ENCODE results near the gene R3HDM2. TPM values are rescaled to one million over a fixed set of nuclear protein-coding genes. Genes with fewer than 3 reads are reported as not detected.

The R3HDM2 gene
- total RNA-seq, 1 donor from 2014 or later, result 3.9 TPM

DNA sequence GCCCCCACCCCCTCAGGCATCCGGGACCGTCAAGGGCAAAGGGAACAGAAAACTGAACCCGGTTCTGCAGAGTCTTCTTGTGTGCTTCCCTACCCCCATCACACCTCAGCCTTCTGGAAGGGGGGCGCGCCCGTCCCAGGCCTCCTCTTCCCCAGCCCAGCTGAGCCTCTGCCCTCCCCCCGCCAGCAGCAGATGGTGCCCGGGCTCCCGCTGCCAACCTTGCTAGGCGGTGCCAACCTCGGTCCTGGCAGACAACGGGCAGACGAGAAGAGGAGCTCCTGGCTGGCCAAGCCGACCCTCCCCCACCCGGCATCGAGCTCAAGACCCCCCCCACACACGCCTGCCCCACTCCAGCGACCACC is 188.5 kb downstream of the R3HDM2 start:
- no peak for DNase-seq (ENCODE audit: low spot score)

DNA sequence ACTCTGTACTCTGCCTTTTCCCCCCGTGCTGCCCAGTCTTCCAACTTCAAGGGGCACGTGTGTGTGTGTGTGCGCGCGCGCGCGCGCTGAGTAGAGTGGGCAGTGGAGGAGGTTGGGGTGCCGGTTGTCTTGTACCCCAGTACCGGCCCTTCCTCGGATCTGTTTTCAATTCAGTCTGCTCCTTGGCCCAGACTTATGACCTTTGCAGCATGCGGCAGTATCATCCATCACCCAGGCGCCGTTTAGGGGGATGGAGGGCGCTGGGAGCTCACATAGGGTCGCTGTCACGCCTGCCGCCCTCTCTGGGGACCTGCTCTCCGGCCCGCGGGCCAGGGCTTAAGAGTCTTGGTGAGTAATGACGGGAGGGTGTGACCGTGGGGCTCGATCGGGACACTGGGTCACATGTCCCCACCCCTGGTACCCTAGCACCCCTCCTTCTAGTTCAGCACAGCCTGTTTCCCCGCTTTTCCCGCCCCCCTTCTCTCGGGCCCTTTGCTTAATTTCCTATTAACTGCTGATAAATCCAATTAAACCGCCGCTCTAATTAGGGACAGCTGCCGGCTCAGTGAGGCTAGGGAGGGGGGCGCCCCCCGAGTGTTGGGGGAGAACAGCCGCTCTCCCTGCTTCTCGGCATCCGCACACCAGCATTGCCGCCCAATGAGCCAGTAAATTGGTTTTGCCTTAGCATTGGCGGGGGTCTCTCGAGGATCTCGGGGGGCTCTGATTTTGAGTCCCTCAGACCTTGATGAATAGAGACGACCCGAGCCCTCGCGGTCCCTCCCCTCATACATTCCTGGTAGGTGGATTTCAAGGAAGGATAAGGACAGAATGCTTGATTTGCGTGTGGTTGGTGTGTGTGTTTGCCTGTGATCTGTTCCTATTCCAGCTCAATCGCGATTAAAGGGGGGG is 189.2 kb downstream of the R3HDM2 start:
- DNase-seq (ENCODE audit: low spot score), result no peak

DNA sequence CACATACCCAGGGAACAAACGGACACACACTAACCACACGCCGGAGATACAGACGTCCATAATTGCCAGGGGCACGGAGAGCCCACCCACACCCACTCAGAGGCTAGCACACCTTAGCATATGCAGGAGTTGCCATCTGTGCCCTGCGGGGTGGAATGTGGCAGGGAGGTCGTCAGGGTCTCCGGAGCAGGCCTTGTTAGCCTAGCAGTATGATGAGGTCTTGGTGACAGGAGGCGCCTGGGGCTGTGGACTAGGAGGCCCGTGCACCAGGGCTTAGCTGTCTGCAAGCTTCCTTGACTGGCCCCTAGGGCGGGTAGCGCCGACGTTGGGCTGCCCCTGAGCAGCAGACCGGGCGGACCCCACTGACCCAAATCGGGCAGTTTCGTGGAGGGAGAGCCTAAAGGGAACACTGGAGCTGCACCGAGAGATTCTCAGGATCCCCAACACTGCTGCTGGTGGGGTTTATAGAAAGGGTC is 189.9 kb downstream of the R3HDM2 start:
- no peak for DNase-seq (ENCODE audit: low spot score)

DNA sequence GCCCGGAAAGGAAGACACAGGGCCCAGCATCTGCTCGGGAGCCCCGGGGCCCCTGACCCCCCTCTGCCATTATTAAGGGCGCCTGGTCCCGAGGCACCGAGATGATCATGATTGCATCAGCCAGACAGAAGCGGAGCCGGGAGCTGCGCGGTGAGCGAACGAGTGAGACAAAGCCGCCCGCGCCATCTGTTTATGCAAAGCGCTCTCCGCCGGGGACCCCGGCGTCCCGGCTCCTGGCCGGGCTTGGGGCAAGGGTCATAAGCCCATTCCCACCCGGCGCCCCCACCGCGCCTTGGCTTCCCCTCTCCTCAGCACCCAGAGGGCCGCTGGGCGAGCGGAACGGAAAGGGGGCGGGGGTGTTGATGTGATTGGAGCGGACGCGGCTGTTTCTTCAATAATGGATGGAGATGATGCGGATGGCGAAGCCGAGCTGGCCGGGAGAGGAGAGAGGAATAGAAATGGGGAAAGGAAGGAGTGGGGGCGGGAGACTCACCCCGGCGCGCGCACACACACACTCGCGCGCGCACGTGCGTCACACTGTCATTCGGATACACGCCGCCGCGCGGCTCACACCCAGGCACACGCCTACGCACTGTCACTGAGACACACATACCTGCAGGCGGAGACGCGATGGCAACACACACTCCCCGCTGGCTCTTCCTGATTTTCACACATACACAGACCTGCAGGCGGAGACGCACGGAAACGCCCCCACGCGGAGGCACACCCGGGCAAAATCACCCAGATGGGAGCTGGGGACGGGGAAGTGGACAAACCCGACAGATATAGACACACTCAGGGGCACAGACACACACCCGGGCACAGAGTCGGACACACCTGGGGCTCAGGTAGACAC is 190.5 kb downstream of the R3HDM2 start:
- DNase-seq (ENCODE audit: low spot score), result no peak

DNA sequence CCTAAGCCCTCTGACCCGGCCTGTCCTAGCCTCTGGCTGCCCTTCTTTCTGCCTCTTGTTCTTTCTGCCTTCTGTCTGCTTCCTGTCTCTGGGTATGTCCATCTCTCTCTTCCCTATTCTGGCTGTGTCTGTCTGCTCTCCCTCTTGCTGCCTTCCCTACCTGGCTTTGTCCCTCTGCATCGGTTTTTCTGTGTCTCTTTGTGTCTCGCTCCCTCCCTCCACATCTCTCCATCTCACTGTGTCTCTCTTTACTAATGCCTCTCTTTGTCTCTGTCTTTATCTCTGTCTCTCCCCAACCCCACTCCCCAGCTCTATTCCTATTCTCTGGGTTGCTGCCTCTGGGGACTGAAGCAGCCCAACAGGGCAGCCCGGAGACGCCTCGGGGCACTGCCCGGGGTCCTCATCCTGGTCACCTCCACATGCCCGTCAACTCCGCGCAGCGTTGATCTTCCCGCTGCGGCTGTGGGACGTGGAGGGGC is 191.2 kb downstream of the R3HDM2 start:
- no peak for DNase-seq (ENCODE audit: low spot score)

DNA sequence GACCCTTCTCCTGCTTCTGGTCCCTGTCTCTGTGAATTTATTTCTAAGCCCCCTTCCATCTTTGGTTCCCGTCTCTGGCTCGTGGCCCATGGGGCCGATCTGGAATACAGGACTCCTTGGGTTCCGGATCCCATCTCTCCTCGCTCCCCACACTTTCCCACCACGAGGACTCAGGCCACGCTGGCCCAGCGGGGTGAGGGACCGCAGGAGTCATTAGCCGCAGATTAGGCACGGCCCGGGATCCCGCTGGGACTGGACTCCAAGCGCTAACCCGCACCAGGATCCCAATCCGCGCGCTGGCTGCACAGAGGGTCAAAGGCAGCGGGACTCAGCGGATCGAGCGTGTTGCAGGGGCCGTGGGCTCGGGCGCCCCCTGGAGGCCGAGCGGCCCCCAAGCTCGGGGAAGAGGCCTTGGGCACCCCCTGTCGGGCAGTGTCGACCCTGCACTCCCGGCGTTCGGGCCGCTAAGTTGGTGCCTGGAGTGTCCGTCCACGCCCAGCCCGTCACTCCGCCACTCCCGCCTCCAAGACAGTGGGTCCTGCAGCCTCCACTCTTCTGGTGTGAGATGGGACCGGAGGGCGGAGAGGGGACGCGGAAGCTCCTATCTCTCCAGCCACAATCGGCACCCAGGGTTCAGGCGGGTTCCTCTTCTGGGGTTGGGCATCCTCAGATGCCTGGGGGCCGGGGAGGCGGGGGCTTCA is 191.8 kb downstream of the R3HDM2 start:
- peak; percentile 88 for DNase-seq (ENCODE audit: low spot score)

DNA sequence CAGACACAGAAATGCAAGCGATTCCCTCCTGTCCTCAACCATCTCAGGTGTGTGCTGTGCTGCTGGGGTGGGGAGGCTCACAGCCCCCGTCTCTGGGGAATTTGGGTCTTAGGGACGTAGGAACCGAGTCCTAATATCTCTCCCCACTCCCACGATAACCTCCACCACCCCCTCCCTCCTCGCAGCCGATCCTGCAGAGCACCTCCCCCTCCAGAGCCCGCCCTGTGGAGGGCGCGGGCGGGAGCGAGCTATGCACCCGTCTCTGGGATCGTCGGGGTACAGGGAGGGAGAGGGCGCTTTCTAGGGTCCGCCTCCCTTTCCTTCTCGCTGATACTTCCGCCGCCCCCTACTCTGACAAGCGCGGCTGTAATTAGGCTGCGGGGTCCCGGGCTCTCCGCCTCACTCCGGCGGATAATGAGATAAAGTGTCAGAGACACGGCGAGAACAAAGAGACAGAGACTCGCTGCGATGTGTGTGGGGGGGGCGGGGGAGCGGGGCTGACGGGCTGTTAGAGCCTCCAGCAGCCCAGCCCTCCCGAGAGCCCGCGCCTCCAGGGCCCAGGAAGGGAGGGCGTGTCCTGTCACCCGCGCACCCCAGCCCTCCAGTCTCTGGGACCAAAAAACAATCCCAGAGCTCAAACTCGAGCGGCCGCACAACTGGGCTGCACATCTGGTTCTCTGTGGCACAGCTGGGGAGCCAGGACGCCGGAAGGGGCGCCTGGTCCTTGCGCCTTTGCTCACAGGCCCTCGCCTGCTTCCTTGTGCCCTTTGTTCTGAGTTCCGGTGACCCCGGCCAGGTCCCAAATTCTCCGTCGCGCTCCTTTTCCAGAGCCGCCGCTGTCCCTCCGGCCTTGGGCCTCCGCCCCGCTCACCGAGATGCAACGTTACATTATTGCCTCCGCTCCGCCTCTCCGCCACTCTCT is 192.7 kb downstream of the R3HDM2 start:
- no peak for DNase-seq (ENCODE audit: low spot score)

DNA sequence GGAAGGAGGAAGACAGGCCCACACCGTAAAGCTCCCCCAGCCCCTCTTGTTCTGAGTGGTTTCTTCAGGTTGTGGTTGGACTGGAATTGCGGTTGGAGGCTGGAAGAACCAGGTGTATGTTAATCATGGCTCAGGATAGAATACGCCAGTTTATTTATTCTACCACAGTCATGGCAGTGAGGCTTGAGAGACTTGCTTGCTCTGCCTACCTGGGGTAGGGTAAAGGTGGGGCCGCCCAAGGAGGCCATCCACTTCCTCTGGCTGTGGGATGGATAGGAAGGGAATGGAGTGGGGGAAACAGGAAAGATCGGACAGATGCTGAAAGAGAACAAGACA is 193.3 kb downstream of the R3HDM2 start:
- no peak for DNase-seq (ENCODE audit: low spot score)

DNA sequence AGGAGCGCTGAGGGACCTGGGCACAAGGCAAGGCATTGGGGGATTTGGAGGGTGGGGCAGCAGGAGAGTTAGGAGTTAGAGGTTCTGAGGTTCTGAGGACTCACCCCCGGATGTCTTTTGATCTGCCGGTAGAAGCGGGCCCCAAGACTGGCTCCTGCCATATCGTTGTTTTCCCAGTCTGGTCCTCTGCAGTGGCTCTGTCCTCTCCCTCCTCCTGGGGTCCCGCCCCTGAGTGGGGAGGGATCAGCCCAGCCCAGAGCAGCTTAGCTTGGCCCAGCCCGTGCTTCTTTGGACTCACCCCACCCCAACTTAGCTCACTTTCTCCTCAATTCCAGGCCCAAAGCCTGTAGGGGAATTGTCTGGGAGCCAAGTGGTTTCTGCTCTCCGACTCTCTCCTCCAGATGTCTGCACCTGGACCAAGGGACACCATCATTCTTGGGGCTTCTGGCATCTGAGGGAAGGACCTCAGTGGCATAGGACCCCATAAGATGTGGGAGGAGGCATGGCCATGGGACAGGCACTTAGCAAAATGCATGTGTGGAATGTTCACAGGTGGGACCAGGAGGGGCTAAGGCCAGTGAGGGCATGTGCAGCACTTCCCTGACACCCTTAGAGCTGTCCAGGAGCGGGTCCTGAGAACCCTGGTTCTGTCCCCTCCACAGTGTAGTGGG is 193.8 kb downstream of the R3HDM2 start:
- DNase-seq (ENCODE audit: low spot score), result peak; percentile 82

DNA sequence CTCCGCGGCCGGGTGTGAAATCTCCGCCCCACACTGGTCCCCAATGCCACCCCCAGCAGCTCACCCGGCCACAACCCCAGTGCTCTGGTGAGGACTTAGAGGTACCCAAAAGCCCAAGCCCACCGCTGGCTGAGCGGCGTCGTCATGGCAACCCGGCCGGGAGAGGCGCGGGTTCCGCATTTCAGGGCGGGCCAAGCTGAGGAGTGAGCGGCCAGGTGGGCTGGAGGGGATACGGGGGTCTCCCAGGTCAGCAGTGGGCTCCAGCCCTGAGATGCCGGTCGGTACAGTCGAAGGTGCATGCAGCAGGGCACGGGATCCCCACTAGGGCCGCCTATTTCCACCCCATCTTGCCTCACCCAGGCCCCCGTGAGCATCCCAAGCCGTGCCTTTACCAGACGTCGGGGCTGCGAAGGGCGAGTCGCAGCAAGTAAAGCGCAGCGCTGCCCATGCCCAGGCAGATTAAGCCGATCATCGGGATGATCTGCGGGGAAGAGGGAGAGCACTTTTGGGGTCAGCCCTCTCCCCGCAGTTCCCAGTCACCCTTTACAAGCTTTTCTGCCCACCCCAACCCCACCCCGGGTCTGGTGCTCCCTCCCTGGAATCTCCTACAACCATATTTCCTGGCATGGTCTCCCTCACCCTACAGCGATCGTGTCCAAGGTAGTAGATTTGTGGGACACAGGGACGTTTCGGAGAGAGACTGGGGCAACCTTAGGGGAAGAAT is 194.5 kb downstream of the R3HDM2 start:
- DNase-seq (ENCODE audit: low spot score), result no peak

DNA sequence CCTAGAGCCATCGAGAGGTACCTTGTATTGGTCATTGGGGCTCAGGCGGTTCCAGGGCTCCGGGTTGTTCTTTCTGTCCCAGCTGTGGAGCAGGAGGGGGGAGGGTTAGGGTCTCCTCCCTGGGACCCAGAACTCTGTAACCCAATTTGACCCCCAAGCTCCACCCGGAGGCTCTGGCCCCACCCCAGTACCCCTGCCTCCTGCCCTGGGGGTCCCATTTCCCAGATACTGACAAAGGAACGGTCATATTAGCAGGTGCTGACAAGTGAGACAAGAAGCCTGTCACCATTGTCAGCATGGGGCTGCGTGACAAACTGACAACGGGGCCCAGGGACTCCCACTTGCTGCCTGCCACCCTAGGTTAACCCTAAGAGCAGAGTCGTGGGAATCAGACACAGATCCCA is 195.1 kb downstream of the R3HDM2 start:
- DNase-seq (ENCODE audit: low spot score), result no peak

DNA sequence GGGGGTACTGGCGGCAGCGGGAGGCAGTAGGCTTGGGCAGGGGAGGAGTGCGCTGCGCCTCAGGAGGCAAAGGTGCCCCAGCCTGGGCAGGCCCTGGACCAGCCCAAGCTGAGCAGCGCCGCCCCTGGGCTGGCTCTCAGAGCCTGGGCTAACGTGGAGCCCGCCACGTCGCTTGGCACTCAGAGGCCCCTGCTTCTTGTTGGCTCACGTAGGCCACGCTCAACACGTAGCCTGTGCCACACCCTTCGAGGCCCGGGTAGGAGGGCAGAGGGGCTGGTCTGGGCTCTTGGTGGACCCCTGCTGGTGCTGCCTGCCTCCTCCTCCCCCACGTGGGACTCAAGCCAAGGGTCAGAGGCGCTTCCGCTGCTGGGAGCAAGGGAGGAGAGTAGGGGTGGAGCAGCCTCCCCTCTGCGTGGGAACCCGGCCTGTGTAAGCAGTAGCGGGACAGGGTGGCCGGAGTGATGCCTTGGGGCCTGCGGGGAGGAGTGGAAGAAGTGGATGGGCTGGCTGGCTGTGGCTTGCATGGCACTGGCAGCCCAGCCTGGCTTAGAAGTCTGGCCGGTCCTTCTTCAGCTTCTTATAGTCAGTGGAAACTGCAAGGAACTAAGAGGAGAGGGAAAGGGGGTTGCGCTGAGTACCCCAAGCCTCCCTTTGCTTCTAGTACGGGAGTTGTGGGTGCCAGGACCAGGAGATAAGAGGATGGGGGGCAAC is 195.7 kb downstream of the R3HDM2 start:
- DNase-seq (ENCODE audit: low spot score), result peak; percentile 81

DNA sequence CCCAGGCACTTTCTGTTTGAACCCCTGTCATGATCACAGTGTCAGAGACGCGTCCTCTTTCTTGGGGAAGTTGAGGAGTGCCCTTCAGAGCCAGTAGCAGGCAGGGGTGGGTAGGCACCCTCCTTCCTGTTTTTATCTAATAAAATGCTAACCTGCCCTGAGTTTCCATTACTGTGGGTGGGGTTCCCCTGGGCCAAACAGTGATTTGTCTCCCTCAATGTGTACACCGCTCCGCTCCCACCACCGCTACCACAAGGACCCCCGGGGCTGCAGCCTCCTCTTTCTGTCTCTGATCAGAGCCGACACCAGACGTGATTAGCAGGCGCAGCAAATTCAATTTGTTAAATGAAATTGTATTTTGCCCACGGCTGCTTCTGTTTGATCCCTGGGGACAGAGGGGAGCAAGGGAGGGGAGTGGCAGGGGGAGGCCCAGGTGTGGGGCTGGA is 196.2 kb downstream of the R3HDM2 start:
- DNase-seq (ENCODE audit: low spot score), result no peak

DNA sequence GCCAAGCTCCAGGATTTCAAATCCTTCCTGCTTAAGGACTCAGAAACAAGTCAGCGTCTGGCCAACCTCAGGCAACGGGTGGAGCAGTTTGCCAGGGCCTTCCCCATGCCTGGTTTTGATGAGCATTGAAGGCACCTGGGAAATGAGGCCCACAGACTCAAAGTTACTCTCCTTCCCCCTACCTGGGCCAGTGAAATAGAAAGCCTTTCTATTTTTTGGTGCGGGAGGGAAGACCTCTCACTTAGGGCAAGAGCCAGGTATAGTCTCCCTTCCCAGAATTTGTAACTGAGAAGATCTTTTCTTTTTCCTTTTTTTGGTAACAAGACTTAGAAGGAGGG is 196.6 kb downstream of the R3HDM2 start:
- DNase-seq (ENCODE audit: low spot score), result no peak

DNA sequence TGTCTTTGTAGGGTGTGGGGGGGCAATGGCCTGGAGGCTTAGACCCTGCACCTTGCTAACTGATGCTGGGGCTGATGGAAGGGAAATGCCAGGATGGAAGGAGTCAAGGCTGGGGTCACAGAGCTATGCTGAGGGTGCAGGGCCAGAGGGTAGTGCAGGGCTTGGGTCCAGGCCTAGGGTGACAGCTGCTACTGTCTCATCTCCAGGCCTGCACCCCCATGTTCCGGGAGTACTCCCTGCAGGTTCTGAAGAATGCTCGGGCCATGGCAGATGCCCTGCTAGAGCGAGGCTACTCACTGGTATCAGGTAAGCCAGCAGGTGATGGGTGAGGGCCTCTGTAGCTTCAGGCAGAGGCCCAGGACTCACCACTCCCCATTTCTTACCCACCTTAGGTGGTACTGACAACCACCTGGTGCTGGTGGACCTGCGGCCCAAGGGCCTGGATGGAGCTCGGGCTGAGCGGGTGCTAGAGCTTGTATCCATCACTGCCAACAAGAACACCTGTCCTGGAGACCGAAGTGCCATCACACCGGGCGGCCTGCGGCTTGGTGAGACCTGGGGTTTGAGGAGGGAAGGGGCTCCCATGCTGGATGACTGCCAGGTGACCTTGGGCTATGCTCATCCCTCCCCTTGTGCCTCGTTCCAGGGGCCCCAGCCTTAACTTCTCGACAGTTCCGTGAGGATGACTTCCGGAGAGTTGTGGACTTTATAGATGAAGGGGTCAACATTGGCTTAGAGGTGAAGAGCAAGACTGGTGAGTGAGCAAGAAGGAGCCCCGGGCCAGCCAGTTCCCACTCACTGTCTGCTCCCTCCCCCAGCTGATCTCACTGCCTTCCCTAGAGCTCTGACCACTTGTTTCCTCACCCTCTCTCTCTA is 197.2 kb downstream of the R3HDM2 start:
- DNase-seq (ENCODE audit: low spot score), result peak; percentile 61

DNA sequence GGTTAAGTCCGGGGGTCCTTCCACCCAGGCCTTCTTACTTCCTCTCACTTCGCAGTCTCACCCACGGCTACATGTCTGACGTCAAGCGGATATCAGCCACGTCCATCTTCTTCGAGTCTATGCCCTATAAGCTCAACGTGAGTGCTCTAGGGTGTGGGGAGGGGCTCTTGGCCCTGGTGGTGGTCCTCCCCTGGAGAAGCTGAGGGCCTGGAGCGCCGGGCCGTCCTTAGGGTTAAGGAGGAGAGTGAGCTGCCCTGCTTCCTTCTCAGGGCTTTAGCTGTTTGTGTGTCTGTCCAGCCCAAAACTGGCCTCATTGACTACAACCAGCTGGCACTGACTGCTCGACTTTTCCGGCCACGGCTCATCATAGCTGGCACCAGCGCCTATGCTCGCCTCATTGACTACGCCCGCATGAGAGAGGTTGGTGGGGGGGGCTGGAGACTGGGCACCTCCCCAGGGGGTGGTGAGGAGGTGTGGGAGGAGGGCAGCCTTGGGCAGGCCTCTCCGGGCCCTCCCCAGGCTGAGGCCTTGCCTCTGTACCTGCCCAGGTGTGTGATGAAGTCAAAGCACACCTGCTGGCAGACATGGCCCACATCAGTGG is 198.6 kb downstream of the R3HDM2 start:
- no peak for DNase-seq (ENCODE audit: low spot score)

DNA sequence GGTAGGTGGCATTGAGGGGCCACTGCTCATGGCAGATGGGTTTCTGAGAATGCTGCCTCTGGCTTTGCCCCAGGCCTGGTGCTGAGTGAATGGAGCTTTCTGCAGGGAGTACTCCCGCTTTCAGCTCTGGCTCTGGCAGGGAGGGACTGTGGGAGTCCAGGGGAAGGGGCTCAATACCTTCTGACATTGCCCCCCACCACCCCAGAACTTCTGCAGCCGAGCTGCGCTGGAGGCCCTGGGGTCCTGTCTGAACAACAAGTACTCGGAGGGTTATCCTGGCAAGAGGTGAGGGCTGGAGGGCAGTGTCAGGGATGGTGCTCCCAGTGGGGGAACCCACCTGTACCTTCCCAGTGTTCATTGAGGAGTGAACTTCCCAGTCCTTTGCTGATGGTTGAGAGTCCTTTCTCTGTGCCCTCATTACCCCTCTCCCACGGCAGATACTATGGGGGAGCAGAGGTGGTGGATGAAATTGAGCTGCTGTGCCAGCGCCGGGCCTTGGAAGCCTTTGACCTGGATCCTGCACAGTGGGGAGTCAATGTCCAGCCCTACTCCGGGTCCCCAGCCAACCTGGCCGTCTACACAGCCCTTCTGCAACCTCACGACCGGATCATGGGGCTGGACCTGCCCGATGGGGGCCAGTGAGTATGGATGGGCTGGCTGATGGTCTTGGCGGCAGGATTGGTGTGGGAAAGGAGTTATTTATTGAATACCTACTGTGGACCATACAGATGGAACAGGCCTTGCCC is 199.4 kb downstream of the R3HDM2 start:
- DNase-seq (ENCODE audit: low spot score), result no peak

All from umbilical cord (tissue), 2 donors.